GM21447 (cell line): ENCODE results near the gene GAPDH.
"Not testable (repeated sequence)": the region's sequence is repeated elsewhere in the genome, so short reads cannot be mapped to it uniquely, and the experiment has no call there.

Experiments used
- ATAC-seq: cut with Tn5 transposase; IDR thresholded peaks from one replicate; pipeline ENCODE4 v1.9.1; 2021; ENCODE audit not compliant: unreplicated experiment

The GAPDH gene

DNA sequence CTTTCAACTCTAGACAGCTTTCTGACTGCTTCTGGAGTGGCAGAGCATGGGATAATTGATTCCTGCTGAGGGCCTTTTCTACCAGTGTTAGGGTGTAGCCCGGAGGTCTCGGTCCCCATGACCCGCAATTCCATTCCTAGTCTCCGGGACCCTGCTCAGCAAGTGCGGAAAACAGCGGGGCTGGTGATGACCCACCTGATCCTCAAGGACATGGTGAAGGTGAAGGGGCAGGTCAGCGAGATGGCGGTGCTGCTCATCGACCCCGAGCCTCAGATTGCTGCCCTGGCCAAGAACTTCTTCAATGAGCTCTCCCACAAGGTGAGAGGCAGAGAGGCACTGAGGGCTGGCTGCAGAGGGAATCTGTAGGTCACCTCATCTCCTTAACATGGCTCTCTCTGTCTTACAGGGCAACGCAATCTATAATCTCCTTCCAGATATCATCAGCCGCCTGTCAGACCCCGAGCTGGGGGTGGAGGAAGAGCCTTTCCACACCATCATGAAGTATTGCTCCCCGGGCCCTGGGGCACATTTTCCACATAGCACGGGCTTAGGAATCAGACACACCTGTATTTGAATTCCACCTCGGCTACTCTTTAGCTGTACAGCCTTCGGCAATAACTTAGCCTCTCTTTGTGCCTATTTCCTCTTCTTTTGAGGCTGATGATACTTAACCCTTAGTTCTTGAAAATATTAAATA lies 5.6 kb upstream of the GAPDH start:
- ATAC-seq: no peak

- no peak for ATAC-seq
Observed at GRCh38 chr12:6529291-6529737, 5.0 kb upstream of the GAPDH start.

GRCh38 chr12:6530576-6531260 lies 3.6 kb upstream of the GAPDH start:
- no peak for ATAC-seq

DNA sequence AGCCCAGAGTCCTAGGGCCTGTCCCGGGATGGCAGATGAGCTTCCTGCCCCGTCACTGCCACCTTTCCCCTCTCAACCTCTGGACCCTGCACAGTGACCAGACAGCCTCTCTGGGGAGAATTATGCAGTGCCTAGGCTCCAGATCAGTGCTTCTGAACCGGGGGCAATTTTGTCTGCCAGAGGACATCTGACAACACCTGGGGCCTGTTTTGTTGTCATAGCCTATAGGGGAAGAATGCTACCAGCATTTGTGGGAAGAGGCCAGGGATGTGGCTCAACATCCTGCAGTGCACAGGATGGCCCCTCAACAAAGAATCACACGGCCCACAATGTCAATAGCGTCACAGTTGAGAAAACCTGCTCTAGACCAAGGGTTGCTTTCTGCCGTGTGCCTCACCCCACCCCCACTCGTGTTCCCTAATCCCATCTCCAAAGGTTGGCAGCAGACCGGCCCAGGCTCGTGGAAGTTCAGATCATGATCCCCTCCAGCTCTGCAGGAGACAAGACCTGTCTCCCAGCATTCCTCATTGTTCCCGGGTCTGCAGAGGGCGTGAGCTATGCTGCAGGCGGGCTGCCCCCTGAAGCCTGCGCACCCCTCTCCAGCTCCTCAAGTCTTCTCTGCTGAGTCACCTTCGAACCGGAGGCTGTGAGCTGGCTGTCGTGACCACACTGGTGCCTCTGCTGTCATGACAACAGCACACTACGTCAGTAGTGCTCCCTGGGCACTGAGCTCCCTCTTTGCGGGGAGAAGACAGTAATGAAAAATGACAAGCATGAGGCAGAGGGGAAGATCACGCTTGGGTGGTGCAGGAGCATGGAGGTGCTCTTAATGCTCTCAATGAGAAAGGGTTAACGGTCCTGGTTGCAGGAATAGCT lies 2.0 kb upstream of the GAPDH start:
- peak; percentile 27 for ATAC-seq

- ATAC-seq: peak; percentile 18
Observed at GRCh38 chr12:6532927-6533652, 1.2 kb upstream of the GAPDH start.

DNA sequence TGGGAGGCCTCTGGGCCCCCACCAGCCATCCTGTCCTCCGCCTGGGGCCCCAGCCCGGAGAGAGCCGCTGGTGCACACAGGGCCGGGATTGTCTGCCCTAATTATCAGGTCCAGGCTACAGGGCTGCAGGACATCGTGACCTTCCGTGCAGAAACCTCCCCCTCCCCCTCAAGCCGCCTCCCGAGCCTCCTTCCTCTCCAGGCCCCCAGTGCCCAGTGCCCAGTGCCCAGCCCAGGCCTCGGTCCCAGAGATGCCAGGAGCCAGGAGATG lies 729 bp upstream of the GAPDH start:
- ATAC-seq: no peak

- no peak for ATAC-seq
Observed at GRCh38 chr12:6534695-6534944, 303 bp downstream of the GAPDH start.

- ATAC-seq: no peak
Observed at GRCh38 chr12:6534945-6535696, 804 bp downstream of the GAPDH start.

- no peak for ATAC-seq
Observed at GRCh38 chr12:6535697-6535946, 1.3 kb downstream of the GAPDH start.

- ATAC-seq: no peak
Observed at GRCh38 chr12:6535960-6536847, 1.9 kb downstream of the GAPDH start.

DNA sequence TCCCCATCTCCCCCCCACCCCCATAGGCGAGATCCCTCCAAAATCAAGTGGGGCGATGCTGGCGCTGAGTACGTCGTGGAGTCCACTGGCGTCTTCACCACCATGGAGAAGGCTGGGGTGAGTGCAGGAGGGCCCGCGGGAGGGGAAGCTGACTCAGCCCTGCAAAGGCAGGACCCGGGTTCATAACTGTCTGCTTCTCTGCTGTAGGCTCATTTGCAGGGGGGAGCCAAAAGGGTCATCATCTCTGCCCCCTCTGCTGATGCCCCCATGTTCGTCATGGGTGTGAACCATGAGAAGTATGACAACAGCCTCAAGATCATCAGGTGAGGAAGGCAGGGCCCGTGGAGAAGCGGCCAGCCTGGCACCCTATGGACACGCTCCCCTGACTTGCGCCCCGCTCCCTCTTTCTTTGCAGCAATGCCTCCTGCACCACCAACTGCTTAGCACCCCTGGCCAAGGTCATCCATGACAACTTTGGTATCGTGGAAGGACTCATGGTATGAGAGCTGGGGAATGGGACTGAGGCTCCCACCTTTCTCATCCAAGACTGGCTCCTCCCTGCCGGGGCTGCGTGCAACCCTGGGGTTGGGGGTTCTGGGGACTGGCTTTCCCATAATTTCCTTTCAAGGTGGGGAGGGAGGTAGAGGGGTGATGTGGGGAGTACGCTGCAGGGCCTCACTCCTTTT lies 2.7 kb downstream of the GAPDH start:
- no peak for ATAC-seq

DNA sequence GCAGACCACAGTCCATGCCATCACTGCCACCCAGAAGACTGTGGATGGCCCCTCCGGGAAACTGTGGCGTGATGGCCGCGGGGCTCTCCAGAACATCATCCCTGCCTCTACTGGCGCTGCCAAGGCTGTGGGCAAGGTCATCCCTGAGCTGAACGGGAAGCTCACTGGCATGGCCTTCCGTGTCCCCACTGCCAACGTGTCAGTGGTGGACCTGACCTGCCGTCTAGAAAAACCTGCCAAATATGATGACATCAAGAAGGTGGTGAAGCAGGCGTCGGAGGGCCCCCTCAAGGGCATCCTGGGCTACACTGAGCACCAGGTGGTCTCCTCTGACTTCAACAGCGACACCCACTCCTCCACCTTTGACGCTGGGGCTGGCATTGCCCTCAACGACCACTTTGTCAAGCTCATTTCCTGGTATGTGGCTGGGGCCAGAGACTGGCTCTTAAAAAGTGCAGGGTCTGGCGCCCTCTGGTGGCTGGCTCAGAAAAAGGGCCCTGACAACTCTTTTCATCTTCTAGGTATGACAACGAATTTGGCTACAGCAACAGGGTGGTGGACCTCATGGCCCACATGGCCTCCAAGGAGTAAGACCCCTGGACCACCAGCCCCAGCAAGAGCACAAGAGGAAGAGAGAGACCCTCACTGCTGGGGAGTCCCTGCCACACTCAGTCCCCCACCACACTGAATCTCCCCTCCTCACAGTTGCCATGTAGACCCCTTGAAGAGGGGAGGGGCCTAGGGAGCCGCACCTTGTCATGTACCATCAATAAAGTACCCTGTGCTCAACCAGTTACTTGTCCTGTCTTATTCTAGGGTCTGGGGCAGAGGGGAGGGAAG lies 3.5 kb downstream of the GAPDH start:
- not testable (repeated sequence) for ATAC-seq

DNA sequence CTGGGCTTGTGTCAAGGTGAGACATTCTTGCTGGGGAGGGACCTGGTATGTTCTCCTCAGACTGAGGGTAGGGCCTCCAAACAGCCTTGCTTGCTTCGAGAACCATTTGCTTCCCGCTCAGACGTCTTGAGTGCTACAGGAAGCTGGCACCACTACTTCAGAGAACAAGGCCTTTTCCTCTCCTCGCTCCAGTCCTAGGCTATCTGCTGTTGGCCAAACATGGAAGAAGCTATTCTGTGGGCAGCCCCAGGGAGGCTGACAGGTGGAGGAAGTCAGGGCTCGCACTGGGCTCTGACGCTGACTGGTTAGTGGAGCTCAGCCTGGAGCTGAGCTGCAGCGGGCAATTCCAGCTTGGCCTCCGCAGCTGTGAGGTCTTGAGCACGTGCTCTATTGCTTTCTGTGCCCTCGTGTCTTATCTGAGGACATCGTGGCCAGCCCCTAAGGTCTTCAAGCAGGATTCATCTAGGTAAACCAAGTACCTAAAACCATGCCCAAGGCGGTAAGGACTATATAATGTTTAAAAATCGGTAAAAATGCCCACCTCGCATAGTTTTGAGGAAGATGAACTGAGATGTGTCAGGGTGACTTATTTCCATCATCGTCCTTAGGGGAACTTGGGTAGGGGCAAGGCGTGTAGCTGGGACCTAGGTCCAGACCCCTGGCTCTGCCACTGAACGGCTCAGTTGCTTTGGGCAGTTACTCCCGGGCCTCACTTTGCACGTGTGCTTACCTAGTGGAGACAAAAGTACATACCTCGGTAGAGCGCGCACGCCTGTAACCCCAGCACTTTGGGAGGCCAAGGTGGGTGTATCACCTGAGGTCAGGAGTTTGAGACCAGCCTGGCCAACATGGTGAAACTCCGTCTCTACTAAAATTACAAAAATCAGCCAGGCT lies 4.3 kb downstream of the GAPDH start:
- ATAC-seq: no peak

DNA sequence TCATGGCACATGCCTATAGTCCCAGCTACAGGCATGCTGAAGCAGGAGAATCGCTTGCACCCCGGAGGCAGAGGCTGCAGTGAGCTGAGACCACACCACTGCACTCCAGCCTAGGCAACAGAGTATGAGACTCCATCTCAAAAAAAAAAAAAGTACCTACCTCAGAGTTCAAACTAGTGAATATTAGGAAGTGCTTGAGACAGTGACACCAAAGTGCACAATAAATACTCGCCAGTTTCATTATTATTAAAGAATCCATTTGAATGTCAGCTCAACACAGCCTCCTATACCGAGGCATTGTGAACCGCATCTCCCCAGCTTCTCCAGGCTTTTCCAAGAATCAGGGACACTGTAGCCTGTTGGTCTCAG lies 5.0 kb downstream of the GAPDH start:
- no peak for ATAC-seq

GRCh38 chr12:6539707-6540134 lies 5.4 kb downstream of the GAPDH start:
- ATAC-seq: no peak

DNA sequence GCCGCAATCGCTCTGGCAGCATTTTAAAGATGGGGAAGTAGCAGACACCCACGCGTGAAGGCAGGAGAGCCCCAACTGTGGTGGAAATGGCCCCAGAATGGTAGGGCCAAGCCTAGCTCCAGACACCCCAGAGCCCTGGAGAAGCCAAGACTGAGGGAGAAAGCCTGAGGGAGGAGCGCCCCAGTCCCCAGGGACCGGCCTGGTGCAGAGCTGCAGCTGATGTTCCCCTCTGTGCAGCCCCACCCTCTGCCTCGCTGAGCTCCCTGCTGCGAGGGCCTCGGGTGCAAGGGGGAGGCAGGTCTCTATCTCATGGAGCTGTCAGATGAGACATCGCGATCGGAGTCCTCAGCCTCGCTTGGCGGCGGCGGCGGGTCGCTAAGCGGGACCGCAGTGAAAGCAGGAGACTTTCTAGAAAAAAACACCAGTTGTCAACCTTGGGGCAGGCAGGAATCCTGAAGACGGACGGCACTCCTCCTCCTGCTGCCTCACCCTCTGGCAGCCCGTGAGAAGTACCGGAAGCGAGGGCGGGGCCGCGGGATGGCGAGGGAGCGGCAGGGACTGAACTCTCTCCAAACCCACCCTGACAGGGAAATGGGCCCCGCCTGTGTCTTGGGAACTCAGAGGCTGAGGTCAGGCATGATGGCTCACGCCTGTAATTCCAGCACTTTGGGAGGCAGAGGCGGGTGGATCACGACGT lies 6.0 kb downstream of the GAPDH start:
- no peak for ATAC-seq
